CD4-positive, alpha-beta T cell (primary cell): ENCODE measurements around the gene MB21D2. TPM values are rescaled to one million over a fixed set of nuclear protein-coding genes. Genes with fewer than 3 reads are reported as not detected.

Experiments
- ATAC-seq: fragments of 200-7000 bp; cut with Tn5 transposase; one replicate; pipeline ENCODE4 v1.10.0; 2022; ENCODE audit warnings: mild to moderate bottlenecking; ENCODE audit not compliant: poor library complexity
- CTCF ChIA-PET: fragments of 350-600 bp; sonication (Branson Sonifier 250); formaldehyde crosslinking; loops from one replicate; lab custom pipeline; 2021; ENCODE audit warnings: antibody characterized with exemption, inconsistent platforms; lab: Charles Lee
- POLR2A ChIA-PET: fragments of 350-600 bp; sonication (Branson Sonifier 250); formaldehyde crosslinking; loops from one replicate; lab custom pipeline; 2021; ENCODE audit warnings: antibody characterized with exemption, inconsistent platforms; lab: Charles Lee
- DNase-seq, 14 experiments: peaks; one replicate each; pipeline ENCODE4 v3.0.0-alpha.2; 2013 to 2020; ENCODE audit warnings: mixed read lengths in 2 of 14
- H3K27ac ChIP-seq, 2 donors: one replicate each; pipeline versions ENCODE4 v1.5.1 to v1.7.0; 2013; ENCODE audit warnings: low read length in 2 of 2, low read depth in 1 of 2, mild to moderate bottlenecking in 1 of 2
- H3K27me3 ChIP-seq, 2 experiments: 1 replicate in 1 of 2; 2 replicates in 1 of 2; pipeline versions ENCODE4 v1.6.1 to v1.7.0; 2013; ENCODE audit warnings: low read length in 2 of 2, control low read depth in 1 of 2, mild to moderate bottlenecking in 1 of 2, moderate library complexity in 1 of 2; ENCODE audit not compliant: insufficient read depth in 2 of 2, control insufficient read depth in 1 of 2
- H3K36me3 ChIP-seq: one replicate; pipeline ENCODE4 v1.6.1; 2013; ENCODE audit warnings: low read length, control low read depth; ENCODE audit not compliant: insufficient read depth
- H3K4me1 ChIP-seq: one replicate; pipeline ENCODE4 v1.6.1; 2013; ENCODE audit warnings: low read length, control low read depth; ENCODE audit not compliant: insufficient read depth
- H3K4me3 ChIP-seq: one replicate; pipeline ENCODE4 v1.5.1; 2013; ENCODE audit warnings: mild to moderate bottlenecking, low read length, moderate library complexity
- H3K9me3 ChIP-seq, 2 experiments: 1 replicate in 1 of 2; 2 replicates in 1 of 2; pipeline versions ENCODE4 v1.6.1 to v1.7.0; 2013; ENCODE audit warnings: low read length in 2 of 2, mild to moderate bottlenecking in 2 of 2, control low read depth in 1 of 2, moderate library complexity in 1 of 2; ENCODE audit not compliant: control insufficient read depth in 1 of 2, insufficient read depth in 1 of 2
- H3K27ac Mint-ChIP-seq: one replicate; pipeline ENCODE4 v1.8.0; 2020; ENCODE audit warnings: mixed read lengths
- H3K27me3 Mint-ChIP-seq: one replicate; pipeline ENCODE4 v1.8.0; 2021; ENCODE audit warnings: mixed read lengths
- H3K36me3 Mint-ChIP-seq: one replicate; pipeline ENCODE4 v1.8.0; 2021; ENCODE audit warnings: low read depth, mixed read lengths
- H3K4me1 Mint-ChIP-seq: one replicate; pipeline ENCODE4 v1.8.0; 2021; ENCODE audit warnings: low read depth, mixed read lengths
- H3K4me3 Mint-ChIP-seq: one replicate; pipeline ENCODE4 v1.8.0; 2020; ENCODE audit warnings: mild to moderate bottlenecking, mixed read lengths
- H3K9me3 Mint-ChIP-seq: one replicate; pipeline ENCODE4 v1.8.0; 2020; ENCODE audit warnings: mixed read lengths
- intact Hi-C, 2 experiments: fragments of 100-400 bp; cut with DNase I in 1 of 2; cut with micrococcal nuclease in 1 of 2; formaldehyde crosslinking; loops; one replicate each; pipeline versions ENCODE4 v1.15.1 to v1.9.0; 2023 to 2025; cut with DNase I, micrococcal nuclease
- total RNA-seq, 174 experiments: library from RNA in 2 of 174; stranded (reverse) in 2 of 174; gene quantifications; one replicate each; pipeline ENCODE4 v1.2.3 and lab custom pipeline; 2021 to 2026
- TF ChIP-seq, protein P1 (sequence below): fragments of 200-600 bp; IDR thresholded peaks from one replicate; pipeline ENCODE4 v1.8.0; 2022; ENCODE audit warnings: antibody characterized with exemption, mild to moderate bottlenecking

The MB21D2 gene
- total RNA-seq, 2 experiments from 2014 or later = 0.77 to 0.78 TPM

DNA sequence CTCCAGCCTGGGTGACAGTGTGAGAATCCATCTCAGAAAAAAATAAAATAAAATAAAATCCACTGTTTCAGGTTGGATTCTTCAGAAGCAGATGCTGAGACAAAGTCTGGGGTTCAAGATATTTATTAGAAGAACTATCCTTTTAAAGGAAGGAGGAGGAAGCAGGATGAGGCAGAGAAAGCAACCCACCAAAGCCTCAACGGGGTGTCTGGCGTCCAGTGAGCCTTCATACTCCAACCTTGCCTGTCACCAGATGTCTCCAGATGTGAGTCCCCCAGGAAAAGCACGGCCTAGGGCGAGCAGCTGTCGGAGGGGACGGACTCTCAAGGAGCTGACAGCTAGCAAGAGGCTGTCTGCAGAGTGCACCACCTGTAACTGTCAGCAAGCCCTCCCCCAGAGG, 37.3 kb downstream of the MB21D2 start:
- TF ChIP-seq, protein P1, sequence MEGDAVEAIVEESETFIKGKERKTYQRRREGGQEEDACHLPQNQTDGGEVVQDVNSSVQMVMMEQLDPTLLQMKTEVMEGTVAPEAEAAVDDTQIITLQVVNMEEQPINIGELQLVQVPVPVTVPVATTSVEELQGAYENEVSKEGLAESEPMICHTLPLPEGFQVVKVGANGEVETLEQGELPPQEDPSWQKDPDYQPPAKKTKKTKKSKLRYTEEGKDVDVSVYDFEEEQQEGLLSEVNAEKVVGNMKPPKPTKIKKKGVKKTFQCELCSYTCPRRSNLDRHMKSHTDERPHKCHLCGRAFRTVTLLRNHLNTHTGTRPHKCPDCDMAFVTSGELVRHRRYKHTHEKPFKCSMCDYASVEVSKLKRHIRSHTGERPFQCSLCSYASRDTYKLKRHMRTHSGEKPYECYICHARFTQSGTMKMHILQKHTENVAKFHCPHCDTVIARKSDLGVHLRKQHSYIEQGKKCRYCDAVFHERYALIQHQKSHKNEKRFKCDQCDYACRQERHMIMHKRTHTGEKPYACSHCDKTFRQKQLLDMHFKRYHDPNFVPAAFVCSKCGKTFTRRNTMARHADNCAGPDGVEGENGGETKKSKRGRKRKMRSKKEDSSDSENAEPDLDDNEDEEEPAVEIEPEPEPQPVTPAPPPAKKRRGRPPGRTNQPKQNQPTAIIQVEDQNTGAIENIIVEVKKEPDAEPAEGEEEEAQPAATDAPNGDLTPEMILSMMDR = no peak
- ATAC-seq = no peak
- Histone ChIP-seq H3K27ac (no peak overlapping the region), H3K9me3 (no peaks in the 10 kb centered on the region), H3K27me3 (no peaks in the 10 kb centered on the region), H3K4me3 (no peak overlapping the region), H3K4me1 (peaks cover 5% of the 10 kb centered on the region), H3K36me3 (no peaks in the 10 kb centered on the region)
- no peaks in the 10 kb centered on the region for H3K27me3 Mint-ChIP-seq
- no peak overlapping the region for H3K4me3 Mint-ChIP-seq
- H3K27ac Mint-ChIP-seq = no peak overlapping the region
- CTCF ChIA-PET = no interaction called here
- H3K36me3 Mint-ChIP-seq = no peaks in the 10 kb centered on the region
- intact Hi-C loops = no loop called here
- no peaks in the 10 kb centered on the region for H3K4me1 Mint-ChIP-seq
- POLR2A ChIA-PET = no interaction called here
- no peak for DNase-seq
- no peaks in the 10 kb centered on the region for H3K9me3 Mint-ChIP-seq

DNA sequence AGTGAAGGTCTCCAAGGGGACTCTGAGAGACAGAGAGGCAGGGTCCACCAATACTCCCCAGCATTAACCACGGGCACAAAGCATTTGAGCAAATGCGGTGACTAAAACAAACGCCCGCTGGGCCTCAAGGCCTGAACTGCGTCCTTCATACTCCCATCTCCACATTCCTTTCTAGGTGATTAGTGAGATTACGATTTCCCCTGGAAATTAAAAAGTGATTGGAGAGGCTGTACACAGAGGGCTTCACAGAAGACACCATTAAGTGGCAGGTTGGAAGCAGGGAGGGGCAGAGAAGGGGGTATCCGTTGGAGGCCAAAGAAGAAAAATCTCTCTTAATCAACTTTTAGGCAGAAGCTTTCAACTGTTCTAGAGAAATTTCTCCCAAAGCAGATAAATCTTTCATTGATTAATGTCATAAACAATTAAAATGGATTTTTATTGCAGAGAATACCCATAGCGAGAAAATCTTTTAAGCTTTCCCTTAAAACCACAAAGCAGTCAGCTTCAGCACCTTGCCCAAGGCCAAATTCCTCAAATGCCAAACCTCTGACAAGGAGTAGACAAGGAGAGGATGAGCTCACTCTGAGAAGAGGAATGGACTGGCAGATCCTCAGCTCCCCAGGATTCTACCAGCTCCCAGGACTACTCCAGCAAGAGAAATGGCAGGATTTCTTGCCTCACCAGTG, 38.2 kb downstream of the MB21D2 start:
- no peak for DNase-seq
- H3K36me3 Mint-ChIP-seq = no peaks in the 10 kb centered on the region
- ChIA-PET POLR2A (no interaction called here), CTCF (no interaction called here)
- no peaks in the 10 kb centered on the region for H3K27me3 Mint-ChIP-seq
- H3K27ac Mint-ChIP-seq = no peak overlapping the region
- H3K4me3 ChIP-seq = no peak overlapping the region
- intact Hi-C loops = no loop called here
- no peak overlapping the region for H3K27ac ChIP-seq
- no peak for ATAC-seq
- H3K9me3 ChIP-seq = no peaks in the 10 kb centered on the region
- H3K4me1 ChIP-seq = peaks cover 5% of the 10 kb centered on the region
- no peaks in the 10 kb centered on the region for H3K9me3 Mint-ChIP-seq
- peaks cover 1% of the 10 kb centered on the region for H3K36me3 ChIP-seq
- H3K27me3 ChIP-seq = no peaks in the 10 kb centered on the region
- TF ChIP-seq, protein P1 = no peak
- no peak overlapping the region for H3K4me3 Mint-ChIP-seq
- H3K4me1 Mint-ChIP-seq = no peaks in the 10 kb centered on the region

DNA sequence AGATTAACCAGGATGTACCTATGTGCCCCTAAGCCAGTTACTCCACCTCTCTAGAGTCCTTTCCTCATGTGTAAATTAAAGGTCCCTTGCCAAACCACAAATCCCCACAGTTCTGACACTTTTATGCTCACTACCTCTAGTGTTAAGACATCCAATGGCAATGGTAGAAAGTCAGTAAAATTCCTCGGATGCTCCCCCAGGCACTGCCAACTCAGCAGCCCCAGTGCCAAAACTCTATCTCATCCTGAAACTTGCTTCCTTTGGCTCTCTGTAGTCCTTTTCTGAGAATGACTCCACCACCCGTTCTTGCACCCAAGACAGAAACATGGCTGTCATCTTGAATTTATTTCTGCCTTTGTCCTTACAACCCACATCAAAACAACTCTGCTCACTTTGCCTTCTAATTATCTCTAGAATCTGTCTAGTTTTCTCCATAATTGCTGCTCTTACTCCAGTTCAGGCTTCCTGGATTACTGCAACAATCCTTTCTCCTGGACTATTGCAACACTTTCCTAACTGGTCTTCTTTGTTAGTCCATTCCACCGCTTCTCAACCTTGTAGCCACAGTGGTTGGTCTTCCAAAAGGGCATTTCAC, 41.6 kb downstream of the MB21D2 start:
- H3K4me3 Mint-ChIP-seq = no peak overlapping the region
- CTCF ChIA-PET = no interaction called here
- peaks cover 5% of the 10 kb centered on the region for H3K4me1 ChIP-seq
- H3K36me3 Mint-ChIP-seq = no peaks in the 10 kb centered on the region
- no peaks in the 10 kb centered on the region for H3K4me1 Mint-ChIP-seq
- H3K4me3 ChIP-seq = no peak overlapping the region
- DNase-seq = no peak
- H3K27me3 Mint-ChIP-seq = no peaks in the 10 kb centered on the region
- ATAC-seq = no peak
- H3K27ac Mint-ChIP-seq = no peak overlapping the region
- H3K9me3 ChIP-seq = peaks cover 0 to 4% of the 10 kb centered on the region in 2 experiments
- H3K9me3 Mint-ChIP-seq = no peaks in the 10 kb centered on the region
- POLR2A ChIA-PET = interaction anchor here (1.4 kb wide), 1 partner anchor 22 kb away, joined by 3 read pairs; no protein-coding TSS in a partner anchor
- peaks cover 2% of the 10 kb centered on the region for H3K36me3 ChIP-seq
- H3K27ac ChIP-seq = no peak overlapping the region
- intact Hi-C loops = no loop called here
- TF ChIP-seq, protein P1 = no peak
- no peaks in the 10 kb centered on the region for H3K27me3 ChIP-seq
